Measurements from ENCODE around the gene IKZF1. TPM values are rescaled to one million over a fixed set of nuclear protein-coding genes. Genes with fewer than 3 reads are reported as not detected.

The IKZF1 gene
- total and polyA plus RNA-seq, 8 donors: 0.70 to 8.1 (median 1.4) TPM

DNA sequence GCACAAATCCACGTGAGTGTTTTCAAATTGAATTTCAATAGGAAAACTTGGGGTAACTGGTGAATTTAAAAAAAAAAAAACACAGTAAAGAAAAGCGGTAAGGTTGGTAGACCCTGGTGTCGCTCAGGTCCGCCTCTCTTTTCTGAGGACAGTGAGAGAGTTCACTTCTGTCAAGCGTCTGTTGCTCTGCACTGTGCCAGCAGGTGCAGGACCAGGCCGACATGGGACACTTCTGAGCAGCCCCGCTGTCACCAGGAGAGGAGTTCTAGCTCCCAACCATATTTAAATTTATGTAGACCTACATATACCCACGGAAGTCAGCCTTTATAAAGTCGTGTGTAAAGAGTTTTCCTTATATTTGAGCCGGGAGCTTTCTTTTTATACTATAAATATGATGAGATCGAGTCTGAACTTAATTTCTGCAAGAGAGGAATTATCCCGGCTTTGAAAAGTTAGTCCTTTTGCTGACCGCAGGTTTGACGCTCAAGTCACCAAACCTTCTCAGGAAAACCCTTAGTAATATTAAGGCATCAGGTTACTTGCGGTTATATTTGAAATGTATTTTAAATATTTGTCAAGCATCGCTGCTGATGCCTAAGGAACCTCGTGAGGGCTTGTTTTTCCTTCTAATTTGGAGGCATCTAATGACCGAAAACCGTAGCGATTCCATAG, 531 bp downstream of the IKZF1 start:
- Histone ChIP-seq H3K36me3 (no peaks in the 10 kb centered on the region), H3K27me3 (peaks cover 0 to 25% (median 5%) of the 10 kb centered on the region in 4 donors), H3K4me3 (peak overlapping the region in 3 of 4 donors; percentile 16 to 52 (median 35)), H3K4me1 (peaks cover 0 to 5% (median 0%) of the 10 kb centered on the region in 3 donors), H3K9me3 (no peaks in the 10 kb centered on the region), H3K27ac (peak overlapping the region in 1 of 4 donors; percentile 14)
- DNase-seq (no peak), FAIRE-seq (no peak), ATAC-seq (peak in 3 of 4 donors; percentile 42 to 55 (median 45))
- 9 to 11% methylated on average over 20 of the region's 20 CpGs for WGBS, 2 donors
- TF ChIP-seq, protein P1, sequence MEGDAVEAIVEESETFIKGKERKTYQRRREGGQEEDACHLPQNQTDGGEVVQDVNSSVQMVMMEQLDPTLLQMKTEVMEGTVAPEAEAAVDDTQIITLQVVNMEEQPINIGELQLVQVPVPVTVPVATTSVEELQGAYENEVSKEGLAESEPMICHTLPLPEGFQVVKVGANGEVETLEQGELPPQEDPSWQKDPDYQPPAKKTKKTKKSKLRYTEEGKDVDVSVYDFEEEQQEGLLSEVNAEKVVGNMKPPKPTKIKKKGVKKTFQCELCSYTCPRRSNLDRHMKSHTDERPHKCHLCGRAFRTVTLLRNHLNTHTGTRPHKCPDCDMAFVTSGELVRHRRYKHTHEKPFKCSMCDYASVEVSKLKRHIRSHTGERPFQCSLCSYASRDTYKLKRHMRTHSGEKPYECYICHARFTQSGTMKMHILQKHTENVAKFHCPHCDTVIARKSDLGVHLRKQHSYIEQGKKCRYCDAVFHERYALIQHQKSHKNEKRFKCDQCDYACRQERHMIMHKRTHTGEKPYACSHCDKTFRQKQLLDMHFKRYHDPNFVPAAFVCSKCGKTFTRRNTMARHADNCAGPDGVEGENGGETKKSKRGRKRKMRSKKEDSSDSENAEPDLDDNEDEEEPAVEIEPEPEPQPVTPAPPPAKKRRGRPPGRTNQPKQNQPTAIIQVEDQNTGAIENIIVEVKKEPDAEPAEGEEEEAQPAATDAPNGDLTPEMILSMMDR (IDR thresholded peaks at IDR 0.05): no peak
- intact Hi-C loops (cut with DNase I): no loop called here

DNA sequence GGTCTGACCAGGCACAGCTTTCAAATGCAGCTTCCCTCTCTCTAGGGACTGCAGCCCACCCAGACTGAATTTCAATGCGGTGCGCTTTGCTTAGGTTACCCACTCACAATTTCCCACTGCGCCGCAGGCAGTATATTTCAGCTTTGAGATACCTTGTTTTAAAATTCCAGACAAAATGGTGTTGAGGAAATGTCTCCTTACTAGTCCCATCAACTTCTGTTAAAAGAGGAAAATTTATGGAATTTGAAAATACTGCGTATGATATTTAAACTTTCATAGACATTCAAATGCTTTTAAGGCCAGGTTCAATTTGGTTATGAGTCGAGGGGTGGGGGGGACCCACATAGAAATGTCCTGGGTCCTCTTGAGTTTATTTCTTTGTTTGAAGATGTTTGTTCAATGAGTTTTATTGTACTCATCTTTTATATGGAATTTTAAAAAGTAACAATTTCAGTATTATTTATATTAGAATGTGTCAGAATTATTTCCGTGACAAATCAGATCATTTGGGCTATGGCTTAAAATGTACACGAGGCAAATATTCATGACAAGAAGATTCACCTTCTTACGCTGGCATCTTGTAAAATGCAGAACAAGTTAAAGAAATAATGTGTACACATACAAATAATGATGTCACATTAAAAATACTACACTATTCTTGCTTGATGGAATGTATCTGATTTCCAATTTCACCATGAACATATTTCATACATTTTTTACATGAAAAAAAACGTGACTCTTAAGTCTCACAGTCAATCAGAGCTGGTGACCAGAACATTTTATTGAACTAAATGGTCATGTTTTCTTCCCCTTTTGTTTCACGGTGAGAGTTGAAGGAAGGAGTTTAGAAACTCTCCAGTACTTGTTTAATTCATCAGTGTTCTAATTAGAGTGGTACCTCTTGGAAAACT, 1.3 kb downstream of the IKZF1 start:
- H3K4me1 ChIP-seq: peaks cover 0 to 5% (median 0%) of the 10 kb centered on the region in 3 donors
- H3K27me3 ChIP-seq: peaks cover 0 to 25% (median 5%) of the 10 kb centered on the region in 4 donors
- H3K36me3 ChIP-seq: no peaks in the 10 kb centered on the region
- intact Hi-C loops (cut with DNase I): no loop called here
- H3K9me3 ChIP-seq: no peaks in the 10 kb centered on the region
- peak overlapping the region in 1 of 4 donors; percentile 52 for H3K4me3 ChIP-seq
- ATAC-seq (no peak), DNase-seq (no peak), FAIRE-seq (no peak)
- TF ChIP-seq, protein P1 (IDR thresholded peaks at IDR 0.05): no peak
- no peak overlapping the region for H3K27ac ChIP-seq
- 58 to 66% methylated on average over 11 of the region's 11 CpGs for WGBS, 2 donors

DNA sequence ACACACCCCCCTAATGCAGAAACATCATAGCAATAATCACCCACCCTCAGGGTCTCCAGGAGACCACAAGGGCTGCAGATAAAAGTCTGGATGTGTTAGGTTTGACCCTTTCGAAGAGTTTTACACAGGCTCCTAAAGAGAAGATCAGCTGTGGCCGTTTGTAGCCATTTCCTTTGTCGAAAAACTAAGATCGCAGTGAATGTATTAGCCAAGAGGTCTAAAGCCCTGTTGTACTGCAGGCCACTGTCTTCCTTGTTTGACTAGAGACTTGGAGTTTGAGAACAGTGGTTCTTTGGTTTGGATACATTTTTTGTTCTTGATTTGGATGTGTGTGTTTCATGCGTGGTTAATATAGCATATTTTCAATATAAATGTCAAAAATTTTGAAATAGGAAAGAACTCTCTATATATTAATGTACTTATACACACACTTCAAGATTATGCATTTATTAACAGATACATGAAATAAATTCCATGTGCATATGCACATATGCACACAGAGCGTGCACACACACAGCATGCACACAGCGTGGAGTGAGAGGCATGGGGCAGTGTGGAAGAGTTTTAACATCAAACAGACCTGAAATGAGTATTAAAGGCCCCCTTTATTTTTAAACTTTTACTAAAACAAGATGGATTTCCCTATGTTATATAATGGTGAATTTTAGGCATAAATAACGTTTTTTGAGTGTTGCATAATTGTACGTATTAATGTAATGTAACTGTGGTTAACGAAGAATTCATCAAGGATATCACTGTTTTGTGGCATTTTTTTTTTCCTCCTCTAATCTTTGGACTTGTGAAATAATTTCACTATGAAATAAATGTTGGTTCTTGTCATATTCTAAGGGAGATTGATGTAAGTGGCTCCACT, 2.2 kb downstream of the IKZF1 start:
- H3K27me3 ChIP-seq: peaks cover 0 to 25% (median 5%) of the 10 kb centered on the region in 4 donors
- H3K4me1 ChIP-seq: peaks cover 0 to 5% (median 0%) of the 10 kb centered on the region in 3 donors
- no peak overlapping the region for H3K27ac ChIP-seq
- no peaks in the 10 kb centered on the region for H3K36me3 ChIP-seq
- ATAC-seq (no peak), FAIRE-seq (no peak), DNase-seq (no peak)
- H3K9me3 ChIP-seq: no peaks in the 10 kb centered on the region
- intact Hi-C loops (cut with DNase I): no loop called here
- TF ChIP-seq, protein P1 (IDR thresholded peaks at IDR 0.05): no peak
- peak overlapping the region in 1 of 4 donors; percentile 23 for H3K4me3 ChIP-seq
- 65 to 71% methylated on average over 10 of the region's 10 CpGs for WGBS, 2 donors

DNA sequence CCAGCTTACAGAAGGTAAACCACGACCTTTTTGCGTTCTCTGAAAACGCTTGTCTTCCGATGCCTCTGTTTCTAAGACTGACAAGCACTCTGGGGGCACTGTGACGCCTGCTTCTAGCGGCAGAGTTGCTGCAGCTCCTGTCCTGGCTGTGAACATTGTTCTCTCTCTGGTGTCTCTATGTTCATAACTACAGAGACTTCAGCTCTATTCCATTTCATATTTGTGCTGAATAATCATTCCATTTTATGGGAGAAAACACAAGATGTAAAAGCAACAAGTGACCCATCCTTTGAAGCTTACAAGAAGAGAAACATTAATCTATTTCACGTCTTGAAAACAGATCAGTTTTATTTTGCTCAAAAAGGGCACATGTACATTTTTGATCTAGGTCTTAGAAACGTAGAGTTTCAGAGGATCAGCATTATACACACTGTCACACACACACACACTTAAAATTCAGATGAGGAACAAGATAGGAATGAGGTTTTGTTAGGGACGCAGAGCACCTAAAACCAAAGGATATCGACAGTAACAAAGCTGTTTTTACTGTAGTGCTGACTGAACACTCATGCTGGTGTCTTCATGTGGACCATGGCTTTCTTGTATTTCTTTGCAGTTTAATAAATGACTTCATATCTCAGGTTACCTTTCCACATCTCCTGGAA, 3.0 kb downstream of the IKZF1 start:
- FAIRE-seq (no peak), ATAC-seq (peak in 1 of 4 donors; percentile 16), DNase-seq (no peak)
- intact Hi-C loops (cut with DNase I): no loop called here
- TF ChIP-seq, protein P1 (IDR thresholded peaks at IDR 0.05): no peak
- peak overlapping the region in 1 of 4 donors; percentile 17 for H3K4me3 ChIP-seq
- no peaks in the 10 kb centered on the region for H3K36me3 ChIP-seq
- WGBS, 2 donors: 36 to 48% methylated on average over 10 of the region's 10 CpGs
- peaks cover 0 to 5% (median 0%) of the 10 kb centered on the region in 3 donors for H3K4me1 ChIP-seq
- H3K27me3 ChIP-seq: peaks cover 0 to 23% (median 5%) of the 10 kb centered on the region in 4 donors
- peak overlapping the region in 1 of 4 donors; percentile 15 for H3K27ac ChIP-seq
- no peaks in the 10 kb centered on the region for H3K9me3 ChIP-seq
